NOMO-1 treated with dmso at 0.1 percent for 144 hours (cell line): ENCODE results near the gene MCOLN3.
"Not testable (repeated sequence)": the region's sequence is repeated elsewhere in the genome, so short reads cannot be mapped to it uniquely, and the experiment has no call there.

ENCODE experiments used
- DNase-seq: peaks from one replicate; lab custom pipeline; 2025; ENCODE audit not compliant: unreplicated experiment; lab: John Stamatoyannopoulos, UW

The MCOLN3 gene

GRCh38 chr1:84995484-84996334 lies 52.6 kb downstream of the MCOLN3 start:
- peak; percentile 46 for DNase-seq

- peak; percentile 33 for DNase-seq
Measured at GRCh38 chr1:84991097-84991920, 57.0 kb downstream of the MCOLN3 start.

- no peak for DNase-seq
Measured at GRCh38 chr1:84988588-84988987, 59.7 kb downstream of the MCOLN3 start.

DNA sequence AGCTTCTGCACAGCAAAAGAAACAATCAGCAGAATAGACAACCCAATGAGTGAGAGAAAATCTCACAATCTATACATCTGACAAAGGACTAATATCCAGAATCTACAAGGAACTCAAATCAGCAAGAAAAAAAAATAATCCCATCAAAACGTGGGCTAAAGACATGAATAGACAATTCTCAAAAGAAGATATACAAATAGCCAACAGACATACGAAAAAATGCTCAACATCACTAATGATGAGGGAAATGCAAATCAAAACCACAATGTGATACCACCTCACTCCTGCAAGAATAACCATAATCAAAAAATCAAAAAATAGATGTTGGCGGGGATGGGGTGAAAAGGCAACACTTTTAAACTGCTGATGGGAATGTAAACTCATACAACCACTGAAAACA lies 61.7 kb downstream of the MCOLN3 start:
- not testable (repeated sequence) for DNase-seq

GRCh38 chr1:84985365-84985764 lies 62.9 kb downstream of the MCOLN3 start:
- no peak for DNase-seq

DNA sequence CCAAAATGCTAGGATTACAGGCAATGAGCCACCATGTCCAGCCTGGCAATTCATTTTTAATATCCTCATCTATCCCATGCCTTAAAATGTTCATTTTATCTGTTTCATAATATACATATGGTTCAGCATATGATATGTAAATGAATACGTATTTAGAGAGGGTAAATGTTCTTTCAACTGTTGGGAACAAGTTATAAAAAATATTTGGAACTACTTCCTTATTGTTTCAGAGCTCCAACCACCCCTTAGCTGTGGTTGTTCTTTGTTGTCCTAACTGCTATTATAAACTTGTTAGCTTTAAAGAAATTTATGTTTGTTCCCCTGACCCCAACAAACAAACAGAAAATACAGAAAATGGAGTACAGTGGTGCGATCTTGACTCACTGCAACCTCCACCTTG lies 65.9 kb downstream of the MCOLN3 start:
- DNase-seq: no peak

- no peak for DNase-seq
Measured at GRCh38 chr1:84975035-84975434, 73.3 kb downstream of the MCOLN3 start.

- DNase-seq: peak; percentile 32
Measured at GRCh38 chr1:84973498-84974334, 74.6 kb downstream of the MCOLN3 start.

DNA sequence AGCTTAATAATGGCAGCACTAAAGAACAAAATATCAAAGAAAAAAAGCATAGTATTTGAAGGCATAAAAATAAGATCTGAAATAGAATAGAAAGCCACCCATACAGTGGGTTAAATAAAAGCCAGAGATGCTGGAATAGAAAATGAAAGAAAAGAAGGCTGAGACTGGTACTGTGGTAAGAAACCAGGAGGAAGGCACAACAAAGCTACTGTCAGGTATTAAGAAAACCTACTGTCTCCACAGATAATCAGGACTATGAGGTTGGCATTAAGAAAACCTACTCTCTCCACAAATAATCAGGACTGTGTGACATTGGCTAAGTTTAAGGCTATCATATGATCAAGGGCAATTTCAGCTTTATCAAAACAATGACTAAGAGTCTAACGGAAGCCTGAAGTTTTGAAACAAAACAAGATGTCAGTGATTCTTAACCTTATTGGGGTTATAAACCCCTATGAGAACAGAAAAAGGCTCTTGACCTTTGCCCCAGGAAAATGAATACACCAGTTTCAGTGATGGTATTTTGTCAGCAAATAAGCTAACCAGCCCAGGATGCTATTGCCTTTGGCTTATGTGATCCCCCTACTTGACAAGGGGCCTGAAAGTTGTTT lies 75.8 kb downstream of the MCOLN3 start:
- no peak for DNase-seq

- no peak for DNase-seq
Measured at GRCh38 chr1:84971957-84972356, 76.3 kb downstream of the MCOLN3 start.

- DNase-seq: no peak
Measured at GRCh38 chr1:84969489-84970250, 78.6 kb downstream of the MCOLN3 start.

DNA sequence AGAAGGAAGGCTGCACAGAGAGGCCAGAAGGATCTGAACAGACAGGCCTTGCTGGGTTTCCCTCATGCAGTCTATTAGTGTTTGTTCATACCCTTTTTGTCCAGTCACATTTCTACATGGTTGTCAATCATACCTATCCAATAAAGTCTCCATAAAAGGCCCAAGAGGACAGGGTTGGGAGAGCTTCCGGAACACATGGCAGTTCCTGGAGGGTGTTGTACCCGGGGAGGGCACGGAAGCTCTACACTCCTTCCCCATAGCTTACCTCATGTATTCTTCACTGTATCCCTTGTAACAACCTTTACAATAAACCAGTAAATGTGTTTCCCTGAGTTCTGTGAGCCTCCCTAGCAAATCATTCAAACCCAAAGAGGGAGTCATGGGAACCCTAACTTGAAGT lies 79.4 kb downstream of the MCOLN3 start:
- no peak for DNase-seq

DNA sequence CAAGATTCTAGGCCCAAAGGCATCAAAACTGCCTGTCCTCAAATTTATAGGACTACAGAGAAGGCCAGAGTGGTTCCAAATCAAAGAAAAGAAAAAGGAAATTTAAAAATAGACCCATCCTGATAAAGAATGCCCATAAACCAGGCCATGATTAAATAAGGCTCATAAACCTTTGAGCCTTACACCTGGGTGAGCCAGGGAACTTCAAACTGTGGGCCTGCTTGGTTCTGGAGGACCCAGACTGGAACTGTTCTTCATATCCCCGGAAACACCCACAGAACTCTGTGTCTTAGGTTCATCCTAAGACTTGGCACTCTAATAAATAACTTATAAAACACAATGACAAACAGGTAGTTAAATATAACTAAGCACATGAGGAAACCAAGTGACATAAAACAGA lies 80.2 kb downstream of the MCOLN3 start:
- no peak for DNase-seq
